ENCODE results near the gene RGS2. TPM values are rescaled to one million over a fixed set of nuclear protein-coding genes. Genes with fewer than 3 reads are reported as not detected.

Gene RGS2
- total and polyA plus RNA-seq, 2 experiments from 2014 or later, result 0.43 to 2.2 TPM

GRCh38 chr1:192767798-192768197 lies 41.0 kb upstream of the RGS2 start:
- in situ Hi-C loops (cut with MboI), result no loop called here
- no peak overlapping the region for H3K4me2 ChIP-seq (ENCODE audit: unreplicated experiment)
- H4K20me1 ChIP-seq (ENCODE audit: insufficient read depth), result no peaks in the 10 kb centered on the region

GRCh38 chr1:192768463-192768862 lies 40.4 kb upstream of the RGS2 start:
- Histone ChIP-seq H3F3A (ENCODE audit: insufficient read depth) (peaks cover 17% of the 10 kb centered on the region), H4K20me1 (ENCODE audit: insufficient read depth) (no peaks in the 10 kb centered on the region), H3K9me2 (ENCODE audit: insufficient read depth) (no peaks in the 10 kb centered on the region), H3K4me1 (ENCODE audit: insufficient read depth) (peaks cover 18% of the 10 kb centered on the region), H3K9ac (no peak overlapping the region), H3K9me3 (ENCODE audit: low read depth) (no peaks in the 10 kb centered on the region), H3K27ac (no peak overlapping the region), H3K4me2 (ENCODE audit: unreplicated experiment) (no peak overlapping the region), H2AFZ (no peak overlapping the region), H3K79me2 (ENCODE audit: insufficient read depth) (no peaks in the 10 kb centered on the region), H3K4me3 (no peak overlapping the region), H3K36me3 (ENCODE audit: low read depth) (no peaks in the 10 kb centered on the region), H3K27me3 (replicated peaks; ENCODE audit: insufficient read depth) (no peaks in the 10 kb centered on the region)
- TF ChIP-seq EZH2phosphoT487 (IDR thresholded peaks at IDR 0.05; ENCODE audit: insufficient read depth, low read depth) (no peak), EZH2 (IDR thresholded peaks at IDR 0.05; ENCODE audit: insufficient read depth, poor library complexity, severe bottlenecking) (no peak)
- no peak for DNase-seq
- in situ Hi-C loops (cut with MboI), result no loop called here

More at GRCh38 chr1:192767798-192768197, 41.0 kb upstream of the RGS2 start:
- no peak overlapping the region for H3K4me3 ChIP-seq
- H3K9me3 ChIP-seq (ENCODE audit: low read depth), result no peaks in the 10 kb centered on the region
- peaks cover 23% of the 10 kb centered on the region for H3F3A ChIP-seq (ENCODE audit: insufficient read depth)
- H2AFZ ChIP-seq, result no peak overlapping the region
- H3K27ac ChIP-seq, result no peak overlapping the region
- H3K4me1 ChIP-seq (ENCODE audit: insufficient read depth), result peaks cover 25% of the 10 kb centered on the region
- no peaks in the 10 kb centered on the region for H3K36me3 ChIP-seq (ENCODE audit: low read depth)
- no peaks in the 10 kb centered on the region for H3K79me2 ChIP-seq (ENCODE audit: insufficient read depth)
- H3K9me2 ChIP-seq (ENCODE audit: insufficient read depth), result no peaks in the 10 kb centered on the region
- H3K27me3 ChIP-seq (replicated peaks; ENCODE audit: insufficient read depth), result no peaks in the 10 kb centered on the region
- WGBS, 2 experiments (ENCODE audit: low coverage in 1 of 2, low lambda C conversion rate in 2 of 2, missing lambda C conversion rate in 2 of 2), result 91 to 99% methylated on average over 2 of the region's 2 CpGs
- no peak for DNase-seq
- no peak for TF ChIP-seq EZH2 (IDR thresholded peaks at IDR 0.05; ENCODE audit: insufficient read depth, poor library complexity, severe bottlenecking)
- TF ChIP-seq EZH2phosphoT487 (IDR thresholded peaks at IDR 0.05; ENCODE audit: insufficient read depth, low read depth), result no peak
- H3K9ac ChIP-seq, result no peak overlapping the region

- in situ Hi-C loops (cut with MboI), result no loop called here
- H4K20me1 ChIP-seq (ENCODE audit: insufficient read depth), result no peaks in the 10 kb centered on the region
- H3K9me2 ChIP-seq (ENCODE audit: insufficient read depth), result no peaks in the 10 kb centered on the region
- TF ChIP-seq EZH2phosphoT487 (IDR thresholded peaks at IDR 0.05; ENCODE audit: insufficient read depth, low read depth) (no peak), EZH2 (IDR thresholded peaks at IDR 0.05; ENCODE audit: insufficient read depth, poor library complexity, severe bottlenecking) (no peak)
- H3K27me3 ChIP-seq (replicated peaks; ENCODE audit: insufficient read depth), result no peaks in the 10 kb centered on the region
- no peaks in the 10 kb centered on the region for H3K36me3 ChIP-seq (ENCODE audit: low read depth)
- H3K4me3 ChIP-seq, result no peak overlapping the region
- H3K27ac ChIP-seq, result no peak overlapping the region
- no peaks in the 10 kb centered on the region for H3K9me3 ChIP-seq (ENCODE audit: low read depth)
- no peaks in the 10 kb centered on the region for H3K79me2 ChIP-seq (ENCODE audit: insufficient read depth)
- DNase-seq, result no peak
- H3K4me1 ChIP-seq (ENCODE audit: insufficient read depth), result peaks cover 3% of the 10 kb centered on the region; the same call in 1 of the 2 replicates
- WGBS, 2 experiments (ENCODE audit: low coverage in 1 of 2, low lambda C conversion rate in 2 of 2, missing lambda C conversion rate in 2 of 2), result 89 to 91% methylated on average over 4 of the region's 4 CpGs
- H3K4me2 ChIP-seq (ENCODE audit: unreplicated experiment), result no peak overlapping the region
- H2AFZ ChIP-seq, result no peak overlapping the region
- H3F3A ChIP-seq (ENCODE audit: insufficient read depth), result 0 out of 2 replicates have a peak, but pooled peaks cover 4% of the 10 kb centered on the region
- no peak overlapping the region for H3K9ac ChIP-seq
These were observed 37.5 kb upstream of the RGS2 start for GRCh38 chr1:192771341-192771740.

- H3K9me2 ChIP-seq (ENCODE audit: insufficient read depth), result no peaks in the 10 kb centered on the region
- no peak overlapping the region for H2AFZ ChIP-seq
- H3K9me3 ChIP-seq (ENCODE audit: low read depth), result no peaks in the 10 kb centered on the region
- no peaks in the 10 kb centered on the region for H3K4me1 ChIP-seq (ENCODE audit: insufficient read depth)
- H3K27me3 ChIP-seq (replicated peaks; ENCODE audit: insufficient read depth), result no peaks in the 10 kb centered on the region
- no peak overlapping the region for H3K4me2 ChIP-seq (ENCODE audit: unreplicated experiment)
- TF ChIP-seq EZH2 (IDR thresholded peaks at IDR 0.05; ENCODE audit: insufficient read depth, poor library complexity, severe bottlenecking), result no peak
- no peaks in the 10 kb centered on the region for H4K20me1 ChIP-seq (ENCODE audit: insufficient read depth)
- H3K27ac ChIP-seq, result no peak overlapping the region
- in situ Hi-C loops (cut with MboI), result no loop called here
- H3K4me3 ChIP-seq, result no peak overlapping the region
- no peak for DNase-seq
- H3K9ac ChIP-seq, result no peak overlapping the region
- WGBS, 2 experiments (ENCODE audit: low coverage in 1 of 2, low lambda C conversion rate in 2 of 2, missing lambda C conversion rate in 2 of 2), result 51 to 62% methylated on average over 2 of the region's 2 CpGs
- H3F3A ChIP-seq (ENCODE audit: insufficient read depth), result no peaks in the 10 kb centered on the region
- no peaks in the 10 kb centered on the region for H3K36me3 ChIP-seq (ENCODE audit: low read depth)
- no peaks in the 10 kb centered on the region for H3K79me2 ChIP-seq (ENCODE audit: insufficient read depth)
These were observed 33.2 kb upstream of the RGS2 start for GRCh38 chr1:192775631-192776030.

GRCh38 chr1:192776206-192776605 lies 32.6 kb upstream of the RGS2 start:
- no peak overlapping the region for H2AFZ ChIP-seq
- TF ChIP-seq EZH2phosphoT487 (IDR thresholded peaks at IDR 0.05; ENCODE audit: insufficient read depth, low read depth), result no peak
- no peak for TF ChIP-seq EZH2 (IDR thresholded peaks at IDR 0.05; ENCODE audit: insufficient read depth, poor library complexity, severe bottlenecking)
- no peaks in the 10 kb centered on the region for H3K79me2 ChIP-seq (ENCODE audit: insufficient read depth)
- no peaks in the 10 kb centered on the region for H3K9me3 ChIP-seq (ENCODE audit: low read depth)
- in situ Hi-C loops (cut with MboI), result no loop called here
- no peak overlapping the region for H3K27ac ChIP-seq
- H4K20me1 ChIP-seq (ENCODE audit: insufficient read depth), result no peaks in the 10 kb centered on the region
- WGBS, 2 experiments (ENCODE audit: low coverage in 1 of 2, low lambda C conversion rate in 2 of 2, missing lambda C conversion rate in 2 of 2), result 67 to 73% methylated on average over 4 of the region's 4 CpGs
- no peaks in the 10 kb centered on the region for H3K36me3 ChIP-seq (ENCODE audit: low read depth)
- no peak overlapping the region for H3K4me3 ChIP-seq
- no peak overlapping the region for H3K4me2 ChIP-seq (ENCODE audit: unreplicated experiment)
- H3K27me3 ChIP-seq (replicated peaks; ENCODE audit: insufficient read depth), result no peaks in the 10 kb centered on the region
- H3K9ac ChIP-seq, result no peak overlapping the region
- no peaks in the 10 kb centered on the region for H3K9me2 ChIP-seq (ENCODE audit: insufficient read depth)
- H3F3A ChIP-seq (ENCODE audit: insufficient read depth), result no peaks in the 10 kb centered on the region
- no peaks in the 10 kb centered on the region for H3K4me1 ChIP-seq (ENCODE audit: insufficient read depth)
- no peak for DNase-seq

All from GM23248 (cell line).